HCT116 (cell line): ENCODE measurements around the gene CKS1B. TPM values are rescaled to one million over a fixed set of nuclear protein-coding genes. Genes with fewer than 3 reads are reported as not detected.

Experiments
- ATAC-seq: fragments of 200-7000 bp; cut with Tn5 transposase; 2 replicates; pipeline ENCODE4 v1.9.1; 2020; ENCODE audit warnings: mild to moderate bottlenecking, moderate library complexity
- BruUV-seq: library from RNA; stranded (reverse); fragments of 400-500 nt; replicated peaks from 2 replicates; lab custom pipeline; 2021; lab: Mats Ljungman, UMichigan
- CTCF ChIA-PET: fragments of 300-600 bp; sonication (Branson Sonifier 250); formaldehyde crosslinking; loops from one replicate; lab custom pipeline; 2021; ENCODE audit warnings: antibody characterized with exemption; lab: Charles Lee
- POLR2A ChIA-PET: fragments of 300-600, 350-600 bp; sonication (Branson Sonifier 250); formaldehyde crosslinking; loops from one replicate; lab custom pipeline; 2021; ENCODE audit warnings: antibody characterized with exemption; lab: Charles Lee
- RAD21 ChIA-PET, 2 experiments: fragments of 300-600 bp; sonication (Branson Sonifier 250); formaldehyde crosslinking; loops; one replicate each; lab custom pipeline; 2023; ENCODE audit warnings: low total read pairs in 2 of 2; ENCODE audit not compliant: uncharacterized antibody in 2 of 2, unreplicated experiment in 2 of 2, low non-redundant PET in 1 of 2; lab: Charles Lee
- DNase-seq: peaks from one replicate; pipeline ENCODE4 v3.0.0-alpha.2; 2010; ENCODE audit warnings: low read depth, low spot score
- H2AFZ ChIP-seq: fragments of 200-600 bp; shearing (Covaris generic), sonication (generic); 2 replicates; pipeline ENCODE4 v1.6.1; 2017; ENCODE audit warnings: low read depth, mixed run types, mixed read lengths, antibody characterized with exemption, low read length; ENCODE audit not compliant: poor library complexity, severe bottlenecking
- H3K27ac ChIP-seq: 2 replicates; pipeline ENCODE4 v1.5.1; 2012; ENCODE audit warnings: low read depth, low read length
- H3K27me3 ChIP-seq: fragments of 200-600 bp; sonication (generic); 2 replicates; pipeline ENCODE4 v1.6.1; 2016; ENCODE audit warnings: mixed run types, low read length, mixed read lengths; ENCODE audit not compliant: insufficient read depth
- H3K36me3 ChIP-seq, 2 experiments: fragments of 200-500 bp in 1 of 2; fragments of 200-600 bp in 1 of 2; sonication (Bioruptor generic) in 1 of 2; sonication (generic) in 1 of 2; 2 replicates each; pipeline versions ENCODE4 v1.5.1 to v1.6.1; 2014 to 2016; ENCODE audit warnings: low read length in 2 of 2, inconsistent platforms in 1 of 2, mixed read lengths in 1 of 2, mixed run types in 1 of 2; ENCODE audit not compliant: insufficient read depth in 2 of 2, control insufficient read depth in 1 of 2
- H3K4me1 ChIP-seq, 2 experiments: fragments of 200-600 bp in 1 of 2; sonication (generic) in 1 of 2; 2 replicates each; pipeline versions ENCODE4 v1.5.1 to v1.6.1; 2012 to 2017; ENCODE audit warnings: low read length in 2 of 2, inconsistent platforms in 1 of 2, mild to moderate bottlenecking in 1 of 2, mixed read lengths in 1 of 2, mixed run types in 1 of 2, moderate library complexity in 1 of 2; ENCODE audit not compliant: insufficient read depth in 2 of 2, control insufficient read depth in 1 of 2
- H3K4me2 ChIP-seq: fragments of 200-600 bp; sonication (generic); 2 replicates; pipeline ENCODE4 v1.6.1; 2017; ENCODE audit warnings: mixed run types, low read length, mixed read lengths
- H3K4me3 ChIP-seq, 2 experiments: fragments of 200-600 bp in 1 of 2; sonication (generic) in 1 of 2; replicated peaks in 1 of 2; 2 replicates each; pipeline ENCODE4 v1.5.1; 2011 to 2016; ENCODE audit warnings: low read length in 2 of 2, control low read depth in 1 of 2, low read depth in 1 of 2, mild to moderate bottlenecking in 1 of 2, mixed read lengths in 1 of 2, mixed run types in 1 of 2
- H3K79me2 ChIP-seq: fragments of 200-600 bp; sonication (generic); 2 replicates; pipeline ENCODE4 v1.6.1; 2017; ENCODE audit warnings: mild to moderate bottlenecking, mixed run types, low read length, moderate library complexity, mixed read lengths; ENCODE audit not compliant: insufficient read depth
- H3K9ac ChIP-seq: fragments of 200-600 bp; sonication (generic); 2 replicates; pipeline ENCODE4 v1.6.1; 2016; ENCODE audit warnings: low read length, mixed read lengths
- H3K9me2 ChIP-seq: fragments of 200-600 bp; sonication (generic), shearing (Covaris generic); 2 replicates; pipeline ENCODE4 v1.6.1; 2017; ENCODE audit warnings: mixed run types, mild to moderate bottlenecking, moderate library complexity; ENCODE audit not compliant: insufficient read depth
- H3K9me3 ChIP-seq, 2 experiments: fragments of 200-500 bp in 1 of 2; fragments of 200-600 bp in 1 of 2; sonication (Bioruptor generic) in 1 of 2; sonication (generic) in 1 of 2; 2 replicates each; pipeline ENCODE4 v1.6.1; 2014 to 2017; ENCODE audit warnings: low read length in 2 of 2, mixed read lengths in 2 of 2, inconsistent platforms in 1 of 2, low read depth in 1 of 2, mild to moderate bottlenecking in 1 of 2, mixed run types in 1 of 2, moderate library complexity in 1 of 2; ENCODE audit not compliant: control insufficient read depth in 1 of 2, insufficient read depth in 1 of 2
- H4K20me1 ChIP-seq: fragments of 200-600 bp; sonication (generic), shearing (Covaris generic); 2 replicates; pipeline ENCODE4 v1.6.1; 2017; ENCODE audit warnings: mixed run types, mild to moderate bottlenecking, moderate library complexity; ENCODE audit not compliant: insufficient read depth
- EZH2phosphoT487 ChIP-seq: fragments of 200-600 bp; IDR thresholded peaks from 2 replicates; pipeline ENCODE4 v1.6.1; 2018; ENCODE audit warnings: antibody characterized with exemption, borderline replicate concordance
- MAX ChIP-seq: IDR thresholded peaks from 2 replicates; pipeline ENCODE4 v1.6.1; 2012
- POLR2A ChIP-seq: IDR thresholded peaks from 2 replicates; pipeline ENCODE4 v1.7.0; 2011; ENCODE audit warnings: borderline replicate concordance; ENCODE audit not compliant: insufficient read depth, insufficient read length; ENCODE audit errors: extremely low read depth
- SRF ChIP-seq: IDR thresholded peaks from 2 replicates; pipeline ENCODE4 v1.6.1; 2012; ENCODE audit warnings: low read depth
- intact Hi-C: fragments of 100-400 bp; cut with micrococcal nuclease; formaldehyde crosslinking; loops from 2 replicates; pipeline ENCODE4 v1.10.0; 2022
- total RNA-seq: library from RNA; stranded (reverse); gene quantifications from one replicate; pipeline ENCODE4 v1.2.1, GENCODE V29; 2021; ENCODE audit not compliant: unreplicated experiment

Gene CKS1B
- total RNA-seq, 1 experiment from 2014 or later = 229 TPM

- Histone ChIP-seq H3K27ac (no peak overlapping the region), H3K9ac (no peak overlapping the region), H3K36me3 (peaks cover 3 to 10% of the 10 kb centered on the region in 2 experiments; a peak in 2 of 4 replicates), H3K4me3 (no peak overlapping the region), H2AFZ (no peak overlapping the region), H3K9me3 (no peaks in the 10 kb centered on the region), H3K79me2 (no peaks in the 10 kb centered on the region; the same call in 1 of the 2 replicates), H4K20me1 (no peaks in the 10 kb centered on the region), H3K4me1 (peaks cover 14 to 32% of the 10 kb centered on the region in 2 experiments), H3K4me2 (no peak overlapping the region), H3K9me2 (no peaks in the 10 kb centered on the region), H3K27me3 (no peaks in the 10 kb centered on the region)
- intact Hi-C loops = no loop called here
- no TSS peak for BruUV-seq
- RAD21 ChIA-PET = no interaction called here
- TF ChIP-seq EZH2phosphoT487 (no peak), POLR2A (no peak)
- POLR2A ChIA-PET = no interaction called here
- no peak for ATAC-seq
- no peak for DNase-seq
- CTCF ChIA-PET = no interaction called here
Observed at GRCh38 chr1:154954541-154954940, 19.9 kb upstream of the CKS1B start.

- RAD21 ChIA-PET = interaction anchor here in 1 of 2 experiments (1.0 kb wide), 1 partner anchor 96 kb away, joined by 4 read pairs; the partner anchor contains the start of gene ADAM15
- Histone ChIP-seq H3K79me2 (peaks cover 2% of the 10 kb centered on the region), H3K9me3 (no peaks in the 10 kb centered on the region), H4K20me1 (no peaks in the 10 kb centered on the region), H3K4me2 (peak overlapping the region; percentile 87), H3K36me3 (peaks cover 3 to 13% of the 10 kb centered on the region in 2 experiments; a peak in 2 of 4 replicates), H2AFZ (no peak overlapping the region), H3K27me3 (no peaks in the 10 kb centered on the region), H3K9me2 (no peaks in the 10 kb centered on the region), H3K27ac (no peak overlapping the region), H3K4me1 (peaks cover 14 to 33% of the 10 kb centered on the region in 2 experiments), H3K4me3 (peak overlapping the region; percentile 60 to 62), H3K9ac (peak overlapping the region; percentile 56)
- POLR2A ChIA-PET = interaction anchor here (0.8 to 2.4 kb wide), 3 partner anchors 12 to 18 kb away, joined by 4 to 10 read pairs (median 9); partner anchors contain the start of gene SHC1
- intact Hi-C loops = no loop called here
- no peak for TF ChIP-seq MAX
- TF ChIP-seq SRF = 0 out of 2 replicates have a peak, but pooled peaks have one; percentile 45
- CTCF ChIA-PET = interaction anchor here (0.8 to 1.3 kb wide), 5 partner anchors 18 to 408 kb away, joined by 3 to 5 read pairs (median 4); partner anchors contain the start of gene ADAM15
- DNase-seq = no peak
- BruUV-seq = no TSS peak
- no peak for ATAC-seq
Observed at GRCh38 chr1:154955039-154955717, 19.3 kb upstream of the CKS1B start.
